RKO (cell line): ENCODE measurements around the gene BOLL.
"Not testable (repeated sequence)": the region's sequence is repeated elsewhere in the genome, so short reads cannot be mapped to it uniquely, and the experiment has no call there.

Experiments
- DNase-seq: peaks from one replicate; pipeline ENCODE4 v3.0.0-alpha.2; 2016; ENCODE audit warnings: low spot score

Gene BOLL

DNA sequence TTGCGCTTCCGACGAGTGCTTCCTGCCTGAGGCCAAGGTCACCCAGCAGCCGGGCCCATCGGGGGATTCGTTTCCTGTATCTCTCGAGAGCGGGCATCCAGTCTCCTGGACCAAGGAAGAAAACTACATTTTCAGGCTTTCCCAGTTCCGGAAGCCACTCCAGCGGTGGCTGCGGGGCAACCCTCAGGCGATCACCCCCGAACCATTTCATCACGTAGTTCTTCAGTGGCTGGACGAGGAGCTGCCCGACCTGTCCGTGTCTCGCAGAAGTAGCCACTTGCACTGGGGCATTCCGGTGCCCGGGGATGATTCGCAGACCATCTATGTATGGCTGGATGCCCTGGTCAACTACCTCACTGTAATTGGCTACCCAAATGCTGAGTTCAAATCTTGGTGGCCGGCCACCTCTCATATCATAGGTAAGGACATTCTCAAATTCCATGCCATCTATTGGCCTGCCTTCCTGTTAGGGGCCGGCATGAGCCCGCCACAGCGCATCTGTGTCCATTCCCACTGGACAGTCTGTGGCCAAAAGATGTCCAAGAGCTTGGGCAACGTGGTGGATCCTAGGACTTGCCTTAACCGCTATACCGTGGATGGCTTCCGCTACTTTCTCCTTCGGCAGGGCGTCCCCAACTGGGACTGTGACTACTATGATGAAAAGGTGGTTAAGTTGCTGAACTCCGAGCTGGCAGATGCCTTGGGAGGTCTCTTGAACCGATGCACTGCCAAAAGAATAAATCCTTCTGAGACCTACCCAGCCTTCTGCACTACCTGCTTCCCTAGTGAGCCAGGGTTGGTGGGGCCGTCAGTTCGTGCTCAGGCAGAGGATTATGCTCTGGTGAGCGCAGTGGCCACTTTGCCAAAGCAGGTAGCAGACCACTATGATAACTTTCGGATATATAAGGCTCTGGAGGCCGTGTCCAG is 78.9 kb downstream of the BOLL start:
- peak; percentile 66 for DNase-seq

DNA sequence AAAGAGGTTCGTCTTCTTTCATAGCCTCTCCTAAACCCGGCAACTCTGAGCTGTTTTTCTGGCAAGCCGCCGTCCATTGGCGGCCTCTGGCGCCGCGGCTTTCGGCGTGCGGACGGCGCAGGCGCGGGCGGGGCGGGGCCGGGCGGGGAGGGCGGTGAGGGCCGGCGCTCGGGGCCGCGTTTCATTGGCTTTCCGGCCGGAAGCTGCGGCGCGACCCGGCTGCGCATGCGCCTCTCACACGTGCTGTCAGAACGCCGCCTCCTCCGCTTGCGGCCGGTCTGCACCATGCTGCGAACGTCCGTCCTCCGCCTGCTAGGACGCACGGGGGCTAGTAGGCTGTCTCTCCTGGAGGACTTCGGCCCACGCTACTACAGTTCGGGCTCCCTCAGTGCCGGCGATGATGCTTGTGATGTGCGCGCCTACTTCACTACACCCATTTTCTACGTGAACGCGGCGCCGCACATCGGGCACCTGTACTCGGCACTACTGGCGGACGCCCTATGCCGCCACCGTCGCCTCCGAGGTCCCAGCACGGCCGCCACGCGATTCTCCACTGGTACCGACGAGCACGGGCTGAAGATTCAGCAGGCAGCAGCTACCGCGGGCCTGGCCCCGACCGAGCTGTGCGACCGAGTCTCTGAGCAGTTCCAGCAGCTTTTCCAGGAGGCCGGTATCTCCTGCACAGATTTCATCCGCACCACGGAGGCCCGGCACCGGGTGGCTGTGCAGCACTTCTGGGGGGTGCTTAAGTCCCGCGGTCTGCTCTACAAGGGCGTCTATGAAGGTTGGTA is 79.8 kb downstream of the BOLL start, which contains the start of gene MARS2:
TSS of gene MARS2 (plus strand) at position 249 of the 791 bp plus-strand sequence. CDS start at position 286, 37 bp downstream.
- DNase-seq, result peak; percentile 96

DNA sequence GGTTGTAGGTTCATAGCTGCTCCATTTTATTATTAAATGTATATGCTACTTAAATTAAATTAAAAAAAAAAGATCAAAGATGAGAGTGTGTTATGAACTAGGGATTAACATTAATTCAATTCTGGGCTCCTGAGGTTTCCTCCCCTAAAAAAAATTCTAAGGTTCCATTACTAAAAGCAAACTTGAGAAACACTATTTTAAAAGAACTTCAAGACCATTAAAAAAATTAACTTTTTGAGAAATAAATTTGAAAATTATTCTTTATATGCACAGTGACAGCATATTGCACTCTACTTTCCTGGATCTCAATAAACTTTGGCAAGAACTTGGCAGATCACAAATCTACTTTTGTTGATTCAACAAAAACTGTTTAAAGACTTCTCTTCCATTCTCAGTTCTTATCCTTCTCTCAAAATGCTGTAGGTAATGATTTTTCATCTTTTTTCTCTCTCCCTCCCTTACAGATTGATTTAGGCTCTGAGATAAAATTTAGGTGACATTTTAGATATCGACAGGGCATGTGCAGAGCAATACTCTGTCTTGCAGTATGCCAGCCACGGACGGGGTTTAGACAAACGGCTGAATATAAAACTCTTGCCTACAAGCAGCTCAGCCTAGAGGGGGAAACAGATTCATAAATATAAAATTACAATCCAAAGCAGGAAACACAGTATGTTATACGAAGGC is 80.5 kb downstream of the BOLL start:
- DNase-seq, result no peak

DNA sequence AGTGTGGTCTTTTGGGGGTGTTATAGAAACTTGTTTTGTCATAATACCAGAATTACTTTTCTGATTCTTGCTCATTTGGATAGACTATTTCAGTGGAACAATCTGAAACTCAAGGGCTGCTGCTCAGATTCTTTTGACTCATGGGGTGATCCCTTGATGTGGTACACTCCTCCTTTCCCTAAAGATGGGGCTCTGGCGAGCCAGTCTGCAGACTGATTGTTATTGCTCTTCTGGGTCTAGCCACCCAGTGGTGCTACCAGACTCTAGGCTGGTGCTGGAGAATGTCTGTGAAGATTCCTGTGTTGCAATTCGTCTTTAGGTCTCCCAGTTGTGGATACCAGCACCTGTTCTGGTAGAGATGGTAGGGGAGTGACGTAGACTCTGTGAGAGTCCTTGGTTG is 84.2 kb downstream of the BOLL start:
- no peak for DNase-seq

DNA sequence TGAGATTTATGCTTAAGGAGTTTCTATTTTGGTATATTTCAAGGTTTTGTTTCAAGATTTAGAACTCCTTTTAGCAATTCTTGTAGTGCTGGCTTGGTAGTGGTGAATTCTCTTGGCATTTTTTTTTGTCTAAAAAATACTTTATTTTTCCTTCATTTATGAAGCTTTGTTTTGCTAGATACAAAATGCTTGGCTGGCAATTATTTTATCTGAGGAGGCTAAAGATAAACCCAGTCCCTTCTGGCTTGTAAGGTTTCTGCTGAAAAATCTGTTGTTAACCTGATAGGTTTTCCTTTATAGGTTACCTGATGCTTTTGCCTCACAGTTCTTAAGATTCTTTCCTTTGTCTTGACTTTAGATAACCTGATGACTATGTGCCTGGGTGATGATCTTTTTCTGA is 85.4 kb downstream of the BOLL start:
- not testable (repeated sequence) for DNase-seq

DNA sequence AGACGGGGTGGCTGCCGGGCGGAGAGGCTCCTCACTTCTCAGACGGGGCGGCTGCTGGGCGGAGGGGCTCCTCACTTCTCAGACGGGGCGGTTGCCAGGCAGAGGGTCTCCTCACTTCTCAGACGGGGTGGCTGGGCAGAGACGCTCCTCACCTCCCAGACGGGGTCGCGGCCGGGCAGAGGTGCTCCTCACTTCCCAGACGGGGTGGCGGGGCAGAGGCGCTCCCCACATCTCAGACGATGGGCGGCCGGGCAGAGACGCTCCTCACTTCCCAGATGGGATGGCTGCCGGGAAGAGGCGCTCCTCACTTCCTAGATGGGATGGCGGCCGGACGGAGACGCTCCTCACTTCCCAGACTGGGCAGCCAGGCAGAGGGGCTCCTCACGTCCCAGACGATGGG is 88.5 kb downstream of the BOLL start:
- DNase-seq, result not testable (repeated sequence)

DNA sequence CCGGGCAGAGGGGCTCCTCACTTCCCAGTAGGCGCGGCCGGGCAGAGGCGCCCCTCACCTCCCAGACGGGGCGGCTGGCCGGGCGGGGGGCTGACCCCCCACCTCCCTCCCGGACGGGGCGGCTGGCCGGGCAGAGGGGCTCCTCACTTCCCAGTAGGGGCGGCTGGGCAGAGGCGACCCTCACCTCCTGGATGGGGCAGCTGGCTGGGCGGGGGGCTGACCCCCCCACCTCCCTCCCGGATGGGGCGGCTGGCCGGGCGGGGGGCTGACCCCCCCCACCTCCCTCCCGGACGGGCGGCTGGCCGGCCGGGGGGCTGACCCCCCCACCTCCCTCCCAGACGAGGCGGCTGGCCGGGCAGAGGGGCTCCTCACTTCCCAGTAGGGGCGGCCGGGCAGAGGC is 89.1 kb downstream of the BOLL start:
- DNase-seq, result not testable (repeated sequence)

DNA sequence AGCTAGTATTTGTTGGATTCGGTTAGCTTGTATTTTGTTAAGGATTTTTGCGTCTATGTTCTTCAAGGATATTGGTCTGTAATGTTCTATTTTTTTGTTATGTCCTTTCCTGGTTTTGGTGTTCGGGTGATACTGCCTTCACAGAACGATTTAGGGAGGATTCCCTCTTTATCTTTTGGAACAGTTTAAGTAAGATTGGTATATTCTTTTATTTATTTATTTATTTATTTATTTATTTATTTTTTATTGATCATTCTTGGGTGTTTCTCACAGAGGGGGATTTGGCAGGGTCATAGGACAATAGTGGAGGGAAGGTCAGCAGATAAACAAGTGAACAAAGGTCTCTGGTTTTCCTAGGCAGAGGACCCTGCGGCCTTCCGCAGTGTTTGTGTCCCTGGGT is 89.9 kb downstream of the BOLL start:
- not testable (repeated sequence) for DNase-seq

DNA sequence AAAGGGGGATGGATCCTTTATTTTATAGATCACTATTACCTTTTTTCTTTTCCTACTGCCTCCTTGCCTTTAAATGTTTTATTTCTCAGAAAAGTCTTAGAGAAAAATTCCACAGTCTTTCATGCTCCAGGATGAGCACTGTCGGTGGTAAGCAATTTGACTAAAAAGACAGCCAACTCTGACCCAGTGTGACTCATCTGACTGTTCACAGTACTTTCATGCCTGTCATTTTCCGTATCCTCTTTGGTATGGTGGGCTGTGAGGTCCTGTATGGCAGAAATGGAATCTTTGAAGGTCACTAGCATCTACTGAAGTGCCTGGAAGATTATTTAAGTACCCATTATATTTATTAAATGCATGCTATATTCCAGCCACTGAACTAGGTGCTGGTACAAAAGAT is 107.6 kb downstream of the BOLL start:
- DNase-seq, result peak; percentile 31

DNA sequence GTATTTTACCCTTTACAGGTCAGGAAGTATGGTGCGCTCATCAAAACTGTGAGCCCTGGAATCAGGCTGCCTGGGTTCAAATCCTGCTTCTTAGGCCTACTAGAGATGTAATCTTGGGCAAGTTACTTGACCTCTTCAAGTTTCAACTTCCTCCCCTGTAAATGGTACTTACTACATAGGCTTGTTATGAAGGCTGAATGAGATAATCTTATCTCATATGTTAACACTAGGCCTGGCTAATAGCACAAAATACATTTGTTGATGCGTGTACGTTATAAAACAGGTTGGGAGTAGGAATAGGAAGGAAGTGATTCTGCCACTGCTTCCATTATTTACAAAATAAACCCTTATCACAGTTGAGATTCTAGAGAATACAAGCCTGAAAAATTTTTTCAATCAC is 108.1 kb downstream of the BOLL start:
- DNase-seq, result no peak
